Glomerular endothelial cell (primary cell): ENCODE measurements around the gene C1orf74. TPM values are rescaled to one million over a fixed set of nuclear protein-coding genes. Genes with fewer than 3 reads are reported as not detected.

Experiments
- DNase-seq: peaks from one replicate; pipeline ENCODE4 v3.0.0-alpha.2; 2011; ENCODE audit warnings: low read depth, low spot score; ENCODE audit errors: extremely low read depth
- total RNA-seq: library from RNA; depleted of rRNA; stranded (reverse); fragments of >200 nt; gene quantifications from 2 replicates; pipeline ENCODE4 v1.2.3, GENCODE V29; 2015

The C1orf74 gene
- total RNA-seq, 1 donor from 2014 or later: 1.5 TPM

GRCh38 chr1:209748620-209749019, 35.7 kb downstream of the C1orf74 start:
- DNase-seq: no peak

GRCh38 chr1:209747580-209748262, 36.6 kb downstream of the C1orf74 start:
- DNase-seq: peak; percentile 72

- no peak for DNase-seq
Measured at GRCh38 chr1:209746451-209747165, 37.8 kb downstream of the C1orf74 start.

GRCh38 chr1:209743145-209743482, 41.2 kb downstream of the C1orf74 start:
- DNase-seq: no peak

GRCh38 chr1:209742409-209743144, 41.8 kb downstream of the C1orf74 start:
- DNase-seq: no peak

- DNase-seq: no peak
Measured at GRCh38 chr1:209741889-209742288, 42.5 kb downstream of the C1orf74 start.

GRCh38 chr1:209741193-209741592, 43.2 kb downstream of the C1orf74 start:
- DNase-seq: no peak

- no peak for DNase-seq
Measured at GRCh38 chr1:209738270-209738669, 46.1 kb downstream of the C1orf74 start.

GRCh38 chr1:209737118-209737505, 47.2 kb downstream of the C1orf74 start:
- no peak for DNase-seq

- no peak for DNase-seq
Measured at GRCh38 chr1:209736490-209737117, 47.8 kb downstream of the C1orf74 start.

- no peak for DNase-seq
Measured at GRCh38 chr1:209733409-209734192, 50.8 kb downstream of the C1orf74 start.

GRCh38 chr1:209732725-209733124, 51.6 kb downstream of the C1orf74 start:
- DNase-seq: no peak

- no peak for DNase-seq
Measured at GRCh38 chr1:209729436-209729835, 54.9 kb downstream of the C1orf74 start.

Other genes starting within 250 kb of the C1orf74 start
- gene CAMK1G, start 200.8 kb downstream of the C1orf74 start, total RNA-seq: 0.12 and 0.39 TPM in 2 replicates
- 6.7 and 24.5 TPM in 2 replicates for gene LAMB3, start 132.1 kb downstream of the C1orf74 start, total RNA-seq
- gene G0S2, start 109.1 kb downstream of the C1orf74 start, total RNA-seq: 1.7 and 6.4 TPM in 2 replicates
- gene HSD11B1, start 79.7 kb downstream of the C1orf74 start, total RNA-seq: not detected in 2 replicates
- not detected in 2 replicates for gene TRAF3IP3, start 28.5 kb downstream of the C1orf74 start, total RNA-seq
- 0.82 and 1.8 TPM in 2 replicates for gene IRF6, start 21.6 kb upstream of the C1orf74 start, total RNA-seq
- gene UTP25, start 43.4 kb upstream of the C1orf74 start, total RNA-seq: 7.0 and 9.1 TPM in 2 replicates
- 1.8 and 8.7 TPM in 2 replicates for gene SYT14, start 153.7 kb upstream of the C1orf74 start, total RNA-seq